K562 (cell line): ENCODE data around the gene BACE1. TPM values are rescaled to one million over a fixed set of nuclear protein-coding genes. Genes with fewer than 3 reads are reported as not detected.

Experiments
- DNMT1 ChIP-seq: fragments of 450-650 bp; IDR thresholded peaks from 2 replicates; pipeline ENCODE4 v1.6.1; 2016; ENCODE audit warnings: antibody characterized with exemption, mild to moderate bottlenecking
- EHMT2 ChIP-seq: fragments of 450-650 bp; IDR thresholded peaks from 2 replicates; pipeline ENCODE4 v1.6.1; 2018; ENCODE audit warnings: antibody characterized with exemption
- HDAC2 ChIP-seq: fragments of 450-650 bp; IDR thresholded peaks from 2 replicates; pipeline ENCODE4 v1.6.1; 2016; ENCODE audit warnings: mild to moderate bottlenecking
- MCM7 ChIP-seq, 2 experiments: fragments of 450-650 bp; IDR thresholded peaks; 2 replicates each; pipeline ENCODE4 v1.6.1; 2016 to 2018
- POLR2G ChIP-seq: fragments of 200-400 bp; formaldehyde crosslinking; IDR thresholded peaks from 2 replicates; pipeline ENCODE4 v1.6.1; 2017; ENCODE audit warnings: low read depth, mild to moderate bottlenecking, antibody characterized with exemption, low read length, moderate library complexity
- SMARCA4 ChIP-seq: fragments of 450-650 bp; IDR thresholded peaks from 2 replicates; pipeline ENCODE4 v1.6.1; 2016
- SMC3 ChIP-seq: conservative IDR thresholded peaks from 2 replicates; pipeline ENCODE4 v1.6.1; 2011; ENCODE audit warnings: low read depth, low read length, improper control_type of control experiment; ENCODE audit not compliant: insufficient read depth
- ZBTB8A ChIP-seq: fragments of 450-650 bp; IDR thresholded peaks from 2 replicates; pipeline ENCODE4 v1.6.1; 2018; ENCODE audit warnings: mild to moderate bottlenecking, moderate library complexity; ENCODE audit not compliant: partially characterized antibody
- ZSCAN32 ChIP-seq: fragments of 450-650 bp; formaldehyde crosslinking; IDR thresholded peaks from 2 replicates; pipeline ENCODE4 v1.4.0; 2020; ENCODE audit warnings: mild to moderate bottlenecking, moderate library complexity
- polyA plus RNA-seq, 8 experiments: library from polyadenylated mRNA; depleted of rRNA in 4 of 8; stranded (reverse) in 5 of 8; unstranded in 3 of 8; fragments of >200 nt; fragmentation: Nextera tagmentation in 2 of 8; fragmentation: Illumina TruSeq in 1 of 8; extraction: Ambion mirVana in 2 of 8; extraction: Trizol in 1 of 8; gene quantifications; 2 replicates each; pipeline versions ENCODE4 v1.2.1 to v1.2.3, GENCODE V29; 2011 to 2014; ENCODE audit warnings: inconsistent platforms in 1 of 8, missing spikeins in 1 of 8
- total RNA-seq, 7 experiments: library from RNA; depleted of rRNA in 6 of 7; stranded (reverse); fragments of >200 nt in 6 of 7; fragmentation: Illumina TruSeq in 2 of 7; extraction: Trizol in 2 of 7; gene quantifications; 2 replicates each; pipeline versions ENCODE4 v1.2.1 to v1.2.3, GENCODE V29; 2011 to 2021; ENCODE audit warnings: low replicate concordance in 1 of 7
- TF ChIP-seq, protein P1 (sequence below): fragments of 450-650 bp; IDR thresholded peaks from 2 replicates; pipeline ENCODE4 v1.6.1; 2016; ENCODE audit warnings: low read depth
- TF ChIP-seq, protein P2 (sequence below), 2 experiments: IDR thresholded peaks in 1 of 2; conservative IDR thresholded peaks in 1 of 2; 2 replicates each; pipeline ENCODE4 v1.6.1; 2016; ENCODE audit warnings: low read depth in 2 of 2, mild to moderate bottlenecking in 1 of 2, missing compliant biosample characterization in 1 of 2, missing genetic modification characterization in 1 of 2, moderate library complexity in 1 of 2
- TF ChIP-seq, protein P3 (sequence below): sonication (generic); formaldehyde crosslinking; IDR thresholded peaks from 2 replicates; pipeline ENCODE4 v1.4.0; 2020; ENCODE audit warnings: mild to moderate bottlenecking, missing genetic modification reagents
- TF ChIP-seq, protein P4 (sequence below): fragments of 450-650 bp; formaldehyde crosslinking; IDR thresholded peaks from 2 replicates; pipeline ENCODE4 v1.4.0; 2020; ENCODE audit warnings: mild to moderate bottlenecking, moderate library complexity

Gene BACE1
- total and polyA plus RNA-seq, 9 of the 15 experiments (the other 6 are each of a cell fraction or from before 2014, with no cell fraction given) = 0.01 to 0.25 (median 0.16) TPM; not detected in 5

DNA sequence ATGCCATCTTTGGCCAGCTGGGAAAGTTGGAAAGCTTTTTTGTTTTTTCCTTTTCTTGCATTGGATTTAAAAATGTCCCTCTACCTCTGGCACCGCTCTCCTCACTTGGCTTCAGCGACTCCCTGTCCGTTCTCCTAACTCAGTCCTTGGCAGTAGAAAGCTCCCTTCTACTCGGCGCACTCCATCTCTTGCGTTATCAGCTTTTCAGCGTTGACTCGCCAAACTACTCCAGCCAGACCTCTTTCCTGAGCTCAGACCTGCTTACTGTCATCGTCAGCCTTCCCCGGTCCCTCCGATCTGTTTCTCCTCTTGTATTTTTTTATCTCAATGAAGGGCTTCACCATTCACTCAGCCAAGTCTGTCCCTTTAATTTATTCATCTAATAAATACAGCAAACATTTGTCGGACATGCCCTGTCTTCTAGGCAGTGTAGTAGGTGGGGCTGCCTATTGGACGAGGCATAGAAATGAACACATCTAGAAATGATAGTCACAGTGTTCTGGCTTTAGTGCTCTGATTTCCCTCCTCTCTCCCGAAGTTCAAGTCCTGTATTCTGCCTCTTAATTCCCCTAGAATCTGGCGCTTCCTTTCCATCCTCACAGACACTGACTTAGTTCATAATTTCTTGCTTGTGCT, 12.4 kb upstream of the BACE1 start (continued):
- TF ChIP-seq SMC3 (no peak), EHMT2 (peak; percentile 39; the same call in 1 of the 2 replicates), SMARCA4 (peak; percentile 38; the same call in 1 of the 2 replicates), DNMT1 (no peak), MCM7 (IDR thresholded peaks at IDR 0.05) (no peak), ZSCAN32 (CRISPR knock-in tag) (no peak), ZBTB8A (no peak), HDAC2 (peak; percentile 13; the same call in 1 of the 2 replicates), POLR2G (no peak)
- TF ChIP-seq, protein P1, sequence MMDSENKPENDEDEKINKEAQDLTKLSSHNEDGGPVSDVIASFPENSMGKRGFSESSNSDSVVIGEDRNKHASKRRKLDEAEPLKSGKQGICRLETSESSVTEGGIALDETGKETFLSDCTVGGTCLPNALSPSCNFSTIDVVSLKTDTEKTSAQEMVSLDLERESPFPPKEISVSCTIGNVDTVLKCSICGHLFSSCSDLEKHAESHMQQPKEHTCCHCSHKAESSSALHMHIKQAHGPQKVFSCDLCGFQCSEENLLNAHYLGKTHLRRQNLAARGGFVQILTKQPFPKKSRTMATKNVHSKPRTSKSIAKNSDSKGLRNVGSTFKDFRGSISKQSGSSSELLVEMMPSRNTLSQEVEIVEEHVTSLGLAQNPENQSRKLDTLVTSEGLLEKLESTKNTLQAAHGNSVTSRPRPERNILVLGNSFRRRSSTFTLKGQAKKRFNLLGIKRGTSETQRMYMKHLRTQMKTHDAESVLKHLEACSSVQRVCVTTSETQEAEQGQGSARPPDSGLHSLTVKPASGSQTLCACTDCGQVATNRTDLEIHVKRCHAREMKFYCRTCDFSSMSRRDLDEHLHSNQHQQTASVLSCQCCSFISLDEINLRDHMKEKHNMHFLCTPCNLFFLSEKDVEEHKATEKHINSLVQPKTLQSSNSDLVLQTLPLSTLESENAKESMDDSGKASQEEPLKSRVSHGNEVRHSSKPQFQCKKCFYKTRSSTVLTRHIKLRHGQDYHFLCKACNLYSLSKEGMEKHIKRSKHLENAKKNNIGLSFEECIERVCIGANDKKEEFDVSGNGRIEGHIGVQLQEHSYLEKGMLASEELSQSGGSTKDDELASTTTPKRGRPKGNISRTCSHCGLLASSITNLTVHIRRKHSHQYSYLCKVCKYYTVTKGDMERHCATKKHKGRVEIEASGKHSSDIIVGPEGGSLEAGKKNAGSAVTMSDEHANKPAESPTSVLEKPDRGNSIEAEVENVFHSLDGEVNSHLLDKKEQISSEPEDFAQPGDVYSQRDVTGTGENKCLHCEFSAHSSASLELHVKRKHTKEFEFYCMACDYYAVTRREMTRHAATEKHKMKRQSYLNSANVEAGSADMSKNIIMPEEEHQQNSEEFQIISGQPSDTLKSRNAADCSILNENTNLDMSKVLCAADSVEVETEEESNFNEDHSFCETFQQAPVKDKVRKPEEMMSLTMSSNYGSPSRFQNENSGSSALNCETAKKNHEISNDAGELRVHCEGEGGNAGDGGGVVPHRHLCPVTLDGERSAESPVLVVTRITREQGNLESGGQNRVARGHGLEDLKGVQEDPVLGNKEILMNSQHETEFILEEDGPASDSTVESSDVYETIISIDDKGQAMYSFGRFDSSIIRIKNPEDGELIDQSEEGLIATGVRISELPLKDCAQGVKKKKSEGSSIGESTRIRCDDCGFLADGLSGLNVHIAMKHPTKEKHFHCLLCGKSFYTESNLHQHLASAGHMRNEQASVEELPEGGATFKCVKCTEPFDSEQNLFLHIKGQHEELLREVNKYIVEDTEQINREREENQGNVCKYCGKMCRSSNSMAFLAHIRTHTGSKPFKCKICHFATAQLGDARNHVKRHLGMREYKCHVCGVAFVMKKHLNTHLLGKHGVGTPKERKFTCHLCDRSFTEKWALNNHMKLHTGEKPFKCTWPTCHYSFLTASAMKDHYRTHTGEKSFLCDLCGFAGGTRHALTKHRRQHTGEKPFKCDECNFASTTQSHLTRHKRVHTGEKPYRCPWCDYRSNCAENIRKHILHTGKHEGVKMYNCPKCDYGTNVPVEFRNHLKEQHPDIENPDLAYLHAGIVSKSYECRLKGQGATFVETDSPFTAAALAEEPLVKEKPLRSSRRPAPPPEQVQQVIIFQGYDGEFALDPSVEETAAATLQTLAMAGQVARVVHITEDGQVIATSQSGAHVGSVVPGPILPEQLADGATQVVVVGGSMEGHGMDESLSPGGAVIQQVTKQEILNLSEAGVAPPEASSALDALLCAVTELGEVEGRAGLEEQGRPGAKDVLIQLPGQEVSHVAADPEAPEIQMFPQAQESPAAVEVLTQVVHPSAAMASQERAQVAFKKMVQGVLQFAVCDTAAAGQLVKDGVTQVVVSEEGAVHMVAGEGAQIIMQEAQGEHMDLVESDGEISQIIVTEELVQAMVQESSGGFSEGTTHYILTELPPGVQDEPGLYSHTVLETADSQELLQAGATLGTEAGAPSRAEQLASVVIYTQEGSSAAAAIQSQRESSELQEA = no peak
- TF ChIP-seq, protein P2, sequence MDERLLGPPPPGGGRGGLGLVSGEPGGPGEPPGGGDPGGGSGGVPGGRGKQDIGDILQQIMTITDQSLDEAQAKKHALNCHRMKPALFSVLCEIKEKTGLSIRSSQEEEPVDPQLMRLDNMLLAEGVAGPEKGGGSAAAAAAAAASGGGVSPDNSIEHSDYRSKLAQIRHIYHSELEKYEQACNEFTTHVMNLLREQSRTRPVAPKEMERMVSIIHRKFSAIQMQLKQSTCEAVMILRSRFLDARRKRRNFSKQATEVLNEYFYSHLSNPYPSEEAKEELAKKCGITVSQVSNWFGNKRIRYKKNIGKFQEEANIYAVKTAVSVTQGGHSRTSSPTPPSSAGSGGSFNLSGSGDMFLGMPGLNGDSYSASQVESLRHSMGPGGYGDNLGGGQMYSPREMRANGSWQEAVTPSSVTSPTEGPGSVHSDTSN (CRISPR knock-in tag; IDR thresholded peaks at IDR 0.05; ENCODE audit: low read depth) = no peak
- TF ChIP-seq, protein P2 (tag; conservative IDR thresholded peaks at IDR 0.05; ENCODE audit: low read depth) = no peak
- TF ChIP-seq, protein P3, sequence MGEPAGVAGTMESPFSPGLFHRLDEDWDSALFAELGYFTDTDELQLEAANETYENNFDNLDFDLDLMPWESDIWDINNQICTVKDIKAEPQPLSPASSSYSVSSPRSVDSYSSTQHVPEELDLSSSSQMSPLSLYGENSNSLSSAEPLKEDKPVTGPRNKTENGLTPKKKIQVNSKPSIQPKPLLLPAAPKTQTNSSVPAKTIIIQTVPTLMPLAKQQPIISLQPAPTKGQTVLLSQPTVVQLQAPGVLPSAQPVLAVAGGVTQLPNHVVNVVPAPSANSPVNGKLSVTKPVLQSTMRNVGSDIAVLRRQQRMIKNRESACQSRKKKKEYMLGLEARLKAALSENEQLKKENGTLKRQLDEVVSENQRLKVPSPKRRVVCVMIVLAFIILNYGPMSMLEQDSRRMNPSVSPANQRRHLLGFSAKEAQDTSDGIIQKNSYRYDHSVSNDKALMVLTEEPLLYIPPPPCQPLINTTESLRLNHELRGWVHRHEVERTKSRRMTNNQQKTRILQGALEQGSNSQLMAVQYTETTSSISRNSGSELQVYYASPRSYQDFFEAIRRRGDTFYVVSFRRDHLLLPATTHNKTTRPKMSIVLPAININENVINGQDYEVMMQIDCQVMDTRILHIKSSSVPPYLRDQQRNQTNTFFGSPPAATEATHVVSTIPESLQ (CRISPR knock-in tag) = no peak
- TF ChIP-seq, protein P4, sequence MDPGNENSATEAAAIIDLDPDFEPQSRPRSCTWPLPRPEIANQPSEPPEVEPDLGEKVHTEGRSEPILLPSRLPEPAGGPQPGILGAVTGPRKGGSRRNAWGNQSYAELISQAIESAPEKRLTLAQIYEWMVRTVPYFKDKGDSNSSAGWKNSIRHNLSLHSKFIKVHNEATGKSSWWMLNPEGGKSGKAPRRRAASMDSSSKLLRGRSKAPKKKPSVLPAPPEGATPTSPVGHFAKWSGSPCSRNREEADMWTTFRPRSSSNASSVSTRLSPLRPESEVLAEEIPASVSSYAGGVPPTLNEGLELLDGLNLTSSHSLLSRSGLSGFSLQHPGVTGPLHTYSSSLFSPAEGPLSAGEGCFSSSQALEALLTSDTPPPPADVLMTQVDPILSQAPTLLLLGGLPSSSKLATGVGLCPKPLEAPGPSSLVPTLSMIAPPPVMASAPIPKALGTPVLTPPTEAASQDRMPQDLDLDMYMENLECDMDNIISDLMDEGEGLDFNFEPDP = no peak
